T-helper 1 cell treated with Interleukin-12 subunit alpha and Interleukin-12 subunit beta and Interleukin-4 antibody, amounts not matched to agents 30 μg/mL and 1 μg/mL, for 36 hours (primary cell): ENCODE measurements around the gene SRPK1.
"Not testable (repeated sequence)": the region's sequence is repeated elsewhere in the genome, so short reads cannot be mapped to it uniquely, and the experiment has no call there.

Source experiments
- H3K27ac Mint-ChIP-seq: one replicate; pipeline ENCODE4 v1.8.0; 2021; ENCODE audit warnings: mild to moderate bottlenecking, mixed read lengths
- H3K27me3 Mint-ChIP-seq: one replicate; pipeline ENCODE4 v1.8.0; 2021; ENCODE audit warnings: low read depth, mixed read lengths
- H3K36me3 Mint-ChIP-seq: one replicate; pipeline ENCODE4 v1.8.0; 2021; ENCODE audit warnings: low read depth, mixed read lengths
- H3K4me1 Mint-ChIP-seq: one replicate; pipeline ENCODE4 v1.8.0; 2021; ENCODE audit warnings: low read depth, mixed read lengths
- H3K4me3 Mint-ChIP-seq: one replicate; pipeline ENCODE4 v1.8.0; 2021; ENCODE audit warnings: mild to moderate bottlenecking, moderate library complexity, mixed read lengths
- H3K9me3 Mint-ChIP-seq: one replicate; pipeline ENCODE4 v1.8.0; 2021; ENCODE audit warnings: mixed read lengths

The SRPK1 gene

DNA sequence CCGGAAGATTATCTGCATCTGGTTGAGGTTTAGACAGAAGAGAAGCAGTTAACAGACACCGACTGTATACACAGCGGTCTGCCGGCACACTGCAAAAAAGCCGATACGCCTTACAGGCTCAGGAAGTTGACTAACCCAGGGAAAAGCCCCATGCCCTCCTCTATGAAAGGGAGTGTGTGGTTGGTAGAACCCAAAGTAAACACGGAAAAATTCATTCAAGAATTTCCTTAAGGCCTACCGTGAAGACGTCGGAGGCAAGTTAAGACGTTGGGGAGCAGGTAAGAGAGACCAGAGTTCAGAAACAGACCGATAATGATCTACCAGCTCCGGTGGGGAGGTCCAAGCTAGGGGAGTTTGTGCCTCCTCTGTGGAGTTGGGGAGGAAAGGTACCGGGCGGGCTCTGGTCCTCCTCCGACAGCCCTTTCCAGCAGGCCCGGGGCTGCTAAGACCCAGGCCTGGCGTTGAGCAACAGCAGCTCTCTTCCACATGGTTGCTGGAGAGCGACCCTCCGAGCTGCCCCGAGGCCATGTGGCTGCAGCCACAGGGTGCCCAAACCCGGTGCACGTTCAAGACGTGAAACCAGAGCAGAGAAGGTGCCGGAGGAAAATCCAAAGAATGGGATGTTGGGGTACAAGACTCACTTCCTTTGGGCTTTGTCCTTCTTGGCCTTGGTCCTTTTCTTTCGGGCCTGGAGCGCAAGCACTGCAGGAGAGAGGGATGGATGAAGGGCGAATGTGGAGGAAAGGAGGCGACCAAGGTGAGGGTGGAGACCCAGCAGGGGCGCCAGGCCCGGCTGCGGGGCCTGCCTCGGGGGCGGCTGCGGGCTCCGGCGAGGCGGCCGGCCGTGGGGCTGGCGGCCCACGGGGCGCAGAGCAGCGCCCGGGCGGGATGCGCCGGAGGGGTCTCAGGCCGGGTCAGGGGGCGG, 809 bp downstream of the SRPK1 start:
- H3K9me3 Mint-ChIP-seq, result no peaks in the 10 kb centered on the region
- H3K4me3 Mint-ChIP-seq, result peak overlapping the region; percentile 95
- H3K4me1 Mint-ChIP-seq, result peaks cover 44% of the 10 kb centered on the region
- peak overlapping the region; percentile 95 for H3K27ac Mint-ChIP-seq
- peaks cover 14% of the 10 kb centered on the region for H3K36me3 Mint-ChIP-seq
- no peaks in the 10 kb centered on the region for H3K27me3 Mint-ChIP-seq

GRCh38 chr6:35919085-35919826, 1.6 kb downstream of the SRPK1 start:
- peaks cover 15% of the 10 kb centered on the region for H3K36me3 Mint-ChIP-seq
- peaks cover 38% of the 10 kb centered on the region for H3K4me1 Mint-ChIP-seq
- no peaks in the 10 kb centered on the region for H3K27me3 Mint-ChIP-seq

DNA sequence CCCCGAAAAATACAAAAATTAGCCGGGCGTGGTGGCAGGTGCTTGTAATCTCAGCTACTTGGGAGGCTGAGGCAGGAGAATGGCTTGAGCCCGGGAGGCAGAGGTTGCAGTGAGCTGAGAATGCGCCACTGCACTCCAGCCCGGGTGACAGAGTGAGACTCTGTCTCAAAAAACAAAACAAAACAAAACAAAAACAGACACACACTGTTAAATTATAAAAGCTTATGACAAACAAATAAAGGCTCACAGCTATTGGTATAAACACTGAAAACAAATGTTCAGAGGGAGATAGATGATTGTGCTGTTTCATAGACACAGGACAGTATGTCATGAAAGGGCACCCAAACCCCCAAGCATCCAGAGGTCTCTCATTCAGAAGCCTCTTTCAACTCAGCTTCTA, 4.0 kb downstream of the SRPK1 start:
- H3K9me3 Mint-ChIP-seq, H3K27ac Mint-ChIP-seq, H3K4me3 Mint-ChIP-seq, H3K27me3 Mint-ChIP-seq: not testable (repeated sequence)
- Mint-ChIP-seq H3K36me3 (peaks cover 28% of the 10 kb centered on the region), H3K4me1 (peaks cover 29% of the 10 kb centered on the region)

More at GRCh38 chr6:35919085-35919826, 1.6 kb downstream of the SRPK1 start:
- Mint-ChIP-seq H3K4me3 (peak overlapping the region; percentile 95), H3K27ac (peak overlapping the region; percentile 95), H3K9me3 (no peaks in the 10 kb centered on the region)

DNA sequence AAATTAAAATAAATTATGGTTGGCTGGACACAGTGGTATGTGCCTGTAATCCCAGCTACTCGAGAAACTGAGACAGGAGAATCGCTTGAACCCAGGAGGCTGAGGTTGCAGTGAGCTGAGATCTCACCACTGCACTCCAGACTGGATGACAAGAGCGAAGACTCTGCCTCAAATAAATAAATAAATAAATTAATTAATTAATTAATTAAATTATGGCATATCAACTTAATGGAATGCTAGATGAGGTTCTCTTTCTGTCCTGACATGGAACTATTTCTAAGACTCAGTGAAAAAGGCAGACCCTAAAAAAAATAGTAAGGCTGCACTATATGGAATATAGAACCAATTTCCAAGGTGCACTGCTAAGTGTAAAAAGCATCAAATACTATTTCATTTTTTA, 4.8 kb downstream of the SRPK1 start:
- Mint-ChIP-seq H3K4me3 (no peak overlapping the region), H3K9me3 (peaks cover 5% of the 10 kb centered on the region), H3K4me1 (peaks cover 26% of the 10 kb centered on the region), H3K36me3 (peaks cover 36% of the 10 kb centered on the region), H3K27ac (no peak overlapping the region), H3K27me3 (no peaks in the 10 kb centered on the region)

- Mint-ChIP-seq H3K27ac (no peak overlapping the region), H3K36me3 (peaks cover 45% of the 10 kb centered on the region), H3K27me3 (no peaks in the 10 kb centered on the region), H3K4me3 (no peak overlapping the region), H3K9me3 (peaks cover 20% of the 10 kb centered on the region), H3K4me1 (peaks cover 22% of the 10 kb centered on the region)
These were observed 6.4 kb downstream of the SRPK1 start for GRCh38 chr6:35914536-35914935.

- Mint-ChIP-seq H3K4me3 (no peak overlapping the region), H3K9me3 (peaks cover 38% of the 10 kb centered on the region), H3K27ac (no peak overlapping the region), H3K4me1 (peaks cover 9% of the 10 kb centered on the region), H3K27me3 (no peaks in the 10 kb centered on the region), H3K36me3 (peaks cover 62% of the 10 kb centered on the region)
These were observed 8.8 kb downstream of the SRPK1 start for GRCh38 chr6:35911871-35912653.

DNA sequence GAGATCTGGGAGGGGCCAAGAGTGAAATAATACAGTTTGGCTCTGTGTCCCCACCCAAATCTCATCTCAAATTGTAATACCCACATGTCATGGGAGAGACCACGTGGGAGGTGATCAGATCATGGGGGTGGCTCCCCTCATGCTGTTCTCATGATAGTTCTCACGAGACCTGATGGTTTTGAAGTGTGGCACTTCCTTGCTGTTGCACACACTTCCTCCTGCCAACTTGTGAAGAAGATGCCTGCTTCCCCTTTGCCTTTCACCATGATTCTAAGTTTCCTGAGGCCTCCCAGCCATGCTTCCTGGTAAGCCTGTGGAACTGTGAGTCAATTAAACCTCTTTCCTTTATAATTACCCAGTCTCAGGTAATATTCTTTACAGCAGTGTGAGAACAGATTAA, 11.3 kb downstream of the SRPK1 start:
- not testable (repeated sequence) for H3K4me3 Mint-ChIP-seq, H3K27ac Mint-ChIP-seq, H3K27me3 Mint-ChIP-seq
- peaks cover 65% of the 10 kb centered on the region for H3K36me3 Mint-ChIP-seq
- H3K4me1 Mint-ChIP-seq, result peaks cover 12% of the 10 kb centered on the region
- H3K9me3 Mint-ChIP-seq, result peaks cover 38% of the 10 kb centered on the region

GRCh38 chr6:35908753-35909401, 12.0 kb downstream of the SRPK1 start:
- not testable (repeated sequence) for H3K4me3 Mint-ChIP-seq, H3K27ac Mint-ChIP-seq, H3K27me3 Mint-ChIP-seq
- Mint-ChIP-seq H3K9me3 (peaks cover 38% of the 10 kb centered on the region), H3K36me3 (peaks cover 66% of the 10 kb centered on the region), H3K4me1 (peaks cover 12% of the 10 kb centered on the region)

GRCh38 chr6:35907750-35908149, 13.1 kb downstream of the SRPK1 start:
- H3K27ac Mint-ChIP-seq, result peak overlapping the region; percentile 3
- peaks cover 59% of the 10 kb centered on the region for H3K36me3 Mint-ChIP-seq
- H3K9me3 Mint-ChIP-seq, result peaks cover 38% of the 10 kb centered on the region
- H3K4me1 Mint-ChIP-seq, result peaks cover 12% of the 10 kb centered on the region
- no peak overlapping the region for H3K4me3 Mint-ChIP-seq
- no peaks in the 10 kb centered on the region for H3K27me3 Mint-ChIP-seq

DNA sequence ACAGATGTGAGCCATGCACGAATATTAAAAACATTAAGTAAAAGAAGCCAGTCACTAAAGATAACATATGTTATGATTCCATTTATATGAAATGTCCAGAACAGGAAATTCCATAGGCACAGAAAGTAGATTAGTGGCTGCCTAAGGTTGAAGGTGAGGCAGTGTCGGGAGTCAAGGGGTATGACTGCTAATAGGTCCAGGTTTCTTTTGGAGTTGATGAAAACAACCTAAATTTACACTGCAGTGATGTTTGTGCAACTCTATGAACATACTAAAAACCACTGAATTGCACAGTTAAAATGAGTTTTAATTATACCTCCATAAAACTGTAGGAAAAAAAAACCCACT, 14.4 kb downstream of the SRPK1 start:
- Mint-ChIP-seq H3K4me3 (no peak overlapping the region), H3K27ac (no peak overlapping the region)

DNA sequence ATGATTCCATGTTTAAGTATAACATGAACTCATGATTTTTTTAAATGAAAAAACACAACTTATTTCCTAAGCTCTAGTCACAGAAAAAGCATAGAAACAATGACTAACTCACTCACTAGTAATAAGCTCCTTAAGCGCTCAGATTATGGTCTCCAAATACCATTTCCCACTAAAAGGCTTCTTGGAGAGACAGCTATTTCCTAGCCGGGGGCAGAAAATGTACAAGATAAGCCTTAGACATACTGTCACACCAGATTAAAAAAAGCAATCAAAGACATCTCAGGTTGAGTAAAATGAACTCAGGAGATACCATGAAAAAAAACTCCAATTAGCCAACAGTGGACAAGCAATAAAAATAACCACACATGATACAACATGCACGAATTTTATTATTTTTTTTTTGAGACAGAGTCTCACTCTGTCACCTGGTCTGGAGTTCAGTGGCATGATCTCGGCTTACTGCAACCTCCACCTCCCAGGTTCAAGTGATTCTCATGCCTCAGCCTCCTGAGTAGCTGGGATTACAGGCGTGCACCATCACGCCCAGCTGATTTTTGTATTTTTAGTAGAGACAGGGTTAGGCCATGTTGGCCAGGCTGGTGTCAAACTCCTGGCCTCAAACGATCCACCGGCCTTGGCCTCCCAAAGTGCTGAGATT, 14.9 kb downstream of the SRPK1 start:
- no peak overlapping the region for H3K4me3 Mint-ChIP-seq
- no peaks in the 10 kb centered on the region for H3K27me3 Mint-ChIP-seq
- H3K9me3 Mint-ChIP-seq, result peaks cover 32% of the 10 kb centered on the region
- H3K27ac Mint-ChIP-seq, result no peak overlapping the region
- peaks cover 12% of the 10 kb centered on the region for H3K4me1 Mint-ChIP-seq
- H3K36me3 Mint-ChIP-seq, result peaks cover 50% of the 10 kb centered on the region

More for the DNA sequence above, 14.4 kb downstream of the SRPK1 start:
- Mint-ChIP-seq H3K36me3 (peaks cover 52% of the 10 kb centered on the region), H3K9me3 (peaks cover 35% of the 10 kb centered on the region), H3K4me1 (peaks cover 12% of the 10 kb centered on the region), H3K27me3 (no peaks in the 10 kb centered on the region)

GRCh38 chr6:35905141-35905785, 15.6 kb downstream of the SRPK1 start:
- Mint-ChIP-seq H3K27ac (no peak overlapping the region), H3K36me3 (peaks cover 50% of the 10 kb centered on the region), H3K9me3 (peaks cover 25% of the 10 kb centered on the region), H3K4me3 (no peak overlapping the region), H3K27me3 (no peaks in the 10 kb centered on the region), H3K4me1 (peaks cover 12% of the 10 kb centered on the region)

- H3K27ac Mint-ChIP-seq, result no peak overlapping the region
- H3K36me3 Mint-ChIP-seq, result peaks cover 42% of the 10 kb centered on the region
- no peak overlapping the region for H3K4me3 Mint-ChIP-seq
- peaks cover 11% of the 10 kb centered on the region for H3K4me1 Mint-ChIP-seq
- H3K27me3 Mint-ChIP-seq, result no peaks in the 10 kb centered on the region
- peaks cover 9% of the 10 kb centered on the region for H3K9me3 Mint-ChIP-seq
These were observed 17.2 kb downstream of the SRPK1 start for GRCh38 chr6:35903679-35904078.
